Activated CD8-positive, alpha-beta memory T cell treated with anti-CD3 and anti-CD28 coated beads, Interleukin-2, amount 50 U/mL, for 1 hour (primary cell): ENCODE measurements around the gene TRIM47.

Experiments
- DNase-seq: peaks from one replicate; pipeline ENCODE4 v3.0.0-alpha.2; 2020; ENCODE audit errors: extremely low read depth

TRIM47 gene

DNA sequence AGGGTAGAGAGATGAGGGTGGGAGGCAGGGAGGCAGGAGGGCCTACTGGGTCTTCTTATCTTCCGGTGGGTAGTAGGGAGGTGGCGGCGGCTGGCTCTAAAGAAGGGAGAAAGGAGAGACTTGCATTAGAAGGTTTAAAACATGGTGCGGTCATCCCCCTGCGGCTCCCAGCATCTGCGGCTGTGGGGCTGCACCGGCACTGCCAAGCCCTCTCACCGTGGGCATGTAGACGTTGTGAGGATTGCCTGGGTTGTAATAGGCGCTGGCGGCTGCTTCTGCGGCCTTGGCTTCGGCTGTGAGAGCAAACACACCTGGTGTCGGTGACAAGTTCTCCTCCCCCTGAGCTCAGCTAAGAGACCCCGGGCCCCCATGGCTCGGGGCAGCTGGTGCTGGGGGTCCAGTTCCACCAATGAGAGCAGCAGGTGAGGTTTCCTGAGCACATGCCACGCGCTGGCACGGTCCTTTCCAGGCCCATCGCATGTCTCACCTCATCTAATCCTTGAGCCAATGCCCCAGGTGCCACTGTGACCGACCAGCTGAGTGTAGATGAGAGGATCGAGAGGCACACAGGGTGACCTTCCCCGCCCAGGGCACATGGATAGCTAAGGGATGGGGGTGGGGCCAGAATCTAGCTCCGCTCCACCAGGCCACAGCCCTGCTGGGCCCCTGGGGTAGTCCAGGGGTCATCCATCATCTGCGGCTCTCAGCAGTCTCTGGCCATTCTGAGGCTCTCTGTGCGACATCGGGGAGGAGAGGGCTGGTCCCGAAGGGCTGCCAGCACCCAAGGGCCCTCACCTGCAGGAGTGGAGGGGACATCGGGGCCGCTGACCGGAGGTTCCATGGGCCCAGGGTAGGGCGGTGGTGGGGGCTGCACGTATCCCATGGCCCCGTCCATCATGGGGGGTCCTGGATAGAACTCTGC lies 31.4 kb downstream of the TRIM47 start:
- no peak for DNase-seq

DNA sequence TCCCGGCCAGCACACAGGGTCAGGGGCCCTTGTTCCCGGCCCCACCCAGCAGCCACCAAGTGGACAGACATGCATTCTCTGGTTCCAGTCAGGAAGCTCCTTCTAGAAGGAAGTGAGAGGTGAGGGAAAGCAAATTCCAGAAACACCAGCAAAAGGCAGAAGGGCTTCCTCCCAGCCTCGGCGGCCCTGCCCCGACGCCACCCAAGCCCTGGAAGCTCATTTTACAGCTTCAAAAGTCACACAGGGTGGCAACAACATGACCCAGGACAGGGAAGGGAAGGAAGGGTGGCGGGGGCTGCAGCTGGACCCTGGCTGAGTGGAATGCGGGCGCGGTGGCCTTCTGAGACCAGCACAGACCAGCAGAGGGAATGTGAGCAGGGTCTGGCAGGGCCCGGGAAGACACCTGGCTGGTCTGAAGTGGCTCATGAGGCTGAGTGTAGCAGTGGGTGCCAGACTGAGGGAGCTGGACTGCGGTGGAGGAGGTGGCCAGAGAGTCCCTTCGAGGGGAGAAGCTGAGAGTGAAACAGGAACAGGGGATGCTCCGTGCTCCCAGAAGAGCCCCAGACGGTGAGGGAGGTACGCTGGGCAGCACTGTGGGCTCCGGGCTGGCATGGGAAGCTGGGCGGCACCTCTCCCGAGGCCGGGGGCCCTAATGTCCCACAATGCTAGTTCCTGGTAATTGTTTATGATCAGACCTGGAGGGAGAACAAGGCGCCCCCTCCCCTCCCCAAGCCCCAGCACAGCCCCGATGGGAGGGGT lies 32.3 kb downstream of the TRIM47 start:
- no peak for DNase-seq

DNA sequence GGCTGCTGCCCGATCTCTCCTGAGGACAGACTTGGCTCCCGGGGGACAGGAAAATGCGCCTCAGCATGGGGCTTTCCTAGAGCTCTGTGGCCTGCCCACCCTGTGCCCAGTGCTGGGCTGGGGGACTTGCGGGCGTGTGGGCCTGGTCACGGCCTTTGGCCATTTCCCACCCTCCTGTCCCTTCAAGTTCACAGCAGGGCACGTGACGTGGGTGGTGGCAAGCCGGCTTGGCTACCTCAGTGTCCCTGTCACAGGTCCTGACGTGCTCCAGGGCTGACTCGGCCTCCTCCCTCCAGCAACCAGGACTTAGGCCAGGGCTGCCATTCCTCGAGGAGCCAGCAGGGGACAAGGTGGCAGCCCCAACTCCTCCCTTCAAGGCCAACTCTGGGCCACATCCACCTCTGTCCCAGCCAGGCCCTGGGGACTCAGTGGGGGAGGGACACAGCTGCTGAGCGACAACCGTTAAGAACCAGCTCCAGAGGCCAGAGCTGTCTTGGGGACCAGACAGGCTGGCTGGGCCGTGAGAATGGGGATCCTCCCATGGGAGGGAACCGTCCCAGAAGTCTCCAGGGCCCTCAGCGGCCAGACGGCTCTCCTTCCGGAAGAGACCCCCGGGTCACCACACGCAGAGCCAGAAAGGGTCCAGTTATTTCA lies 33.2 kb downstream of the TRIM47 start:
- DNase-seq, result no peak

DNA sequence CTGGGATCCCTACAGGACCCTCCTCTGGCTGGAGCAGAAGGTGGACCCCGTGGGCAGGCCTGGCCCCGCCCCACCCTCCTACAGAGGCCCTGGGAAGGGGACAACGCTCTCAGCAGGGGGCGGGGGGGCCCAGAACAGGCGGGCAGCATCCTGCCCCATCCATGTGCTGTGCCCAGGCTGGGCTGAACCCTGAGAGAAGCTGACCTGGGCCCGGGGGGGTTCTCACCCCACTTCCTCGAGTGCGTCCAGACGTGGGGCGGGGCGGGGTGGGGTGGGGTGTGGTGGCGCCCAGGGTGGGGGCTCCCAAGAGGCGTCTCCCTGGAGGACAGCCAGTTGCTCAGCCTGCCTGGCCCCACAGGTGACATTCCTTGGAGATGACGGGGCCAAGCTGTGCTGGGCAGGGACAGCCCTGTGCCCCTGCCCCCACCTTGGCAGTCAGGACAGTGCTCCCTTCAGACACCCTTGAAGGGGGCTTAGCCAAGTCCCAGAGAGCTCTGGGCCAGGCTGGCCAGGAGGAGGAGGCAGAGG lies 33.8 kb downstream of the TRIM47 start:
- DNase-seq, result no peak

DNA sequence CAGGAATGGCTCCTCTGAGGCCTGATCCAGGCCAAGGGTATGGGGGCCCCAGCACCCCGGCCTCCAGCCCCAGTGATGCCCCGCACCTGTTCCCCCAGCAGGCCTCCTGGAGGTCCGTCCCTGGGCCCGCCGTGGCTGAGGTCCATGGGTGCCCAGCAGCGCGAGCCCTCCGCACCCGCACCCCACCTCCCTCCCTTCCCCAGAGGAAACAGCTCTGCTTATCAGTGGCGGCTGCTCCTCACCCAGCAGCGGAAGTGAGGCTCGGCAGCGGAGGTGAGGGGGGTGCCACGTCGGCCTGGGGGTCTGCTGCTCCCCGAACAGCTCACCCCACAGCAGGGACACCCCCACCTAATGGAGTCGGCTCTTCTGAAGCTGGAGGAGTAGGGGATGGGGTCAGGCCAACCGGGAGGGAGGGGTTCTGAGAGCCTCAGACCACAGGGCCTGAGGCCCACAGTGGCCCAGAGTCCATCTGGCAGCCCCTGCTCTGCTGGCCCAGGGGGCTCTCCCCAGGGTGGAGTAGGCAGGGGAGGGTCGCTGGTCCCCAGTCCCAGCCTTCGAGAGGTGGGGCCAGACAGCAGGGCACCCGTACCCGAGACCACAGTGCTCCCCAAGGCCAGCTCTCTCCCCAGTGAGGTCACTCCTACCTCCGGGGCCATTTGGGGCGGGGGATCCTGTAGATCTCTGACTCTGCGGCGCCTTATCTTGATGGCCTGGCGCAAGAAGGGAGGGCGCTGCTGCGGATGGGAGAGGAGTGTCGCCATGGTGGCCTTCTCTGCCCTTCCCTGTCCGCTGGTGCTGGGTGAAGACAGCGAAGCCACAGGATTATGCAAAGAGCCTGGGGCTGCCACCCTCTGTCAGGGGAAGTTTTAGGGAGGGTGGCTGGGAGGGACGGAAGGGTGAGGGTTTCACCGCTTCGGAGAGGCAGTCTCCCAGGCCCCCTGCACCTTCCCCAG lies 34.5 kb downstream of the TRIM47 start, which contains the start of gene UNC13D:
UNC13D (minus strand) TSS at position 828 of the 953 bp plus-strand sequence; CDS start at position 761, 67 bp downstream.
- no peak for DNase-seq

DNA sequence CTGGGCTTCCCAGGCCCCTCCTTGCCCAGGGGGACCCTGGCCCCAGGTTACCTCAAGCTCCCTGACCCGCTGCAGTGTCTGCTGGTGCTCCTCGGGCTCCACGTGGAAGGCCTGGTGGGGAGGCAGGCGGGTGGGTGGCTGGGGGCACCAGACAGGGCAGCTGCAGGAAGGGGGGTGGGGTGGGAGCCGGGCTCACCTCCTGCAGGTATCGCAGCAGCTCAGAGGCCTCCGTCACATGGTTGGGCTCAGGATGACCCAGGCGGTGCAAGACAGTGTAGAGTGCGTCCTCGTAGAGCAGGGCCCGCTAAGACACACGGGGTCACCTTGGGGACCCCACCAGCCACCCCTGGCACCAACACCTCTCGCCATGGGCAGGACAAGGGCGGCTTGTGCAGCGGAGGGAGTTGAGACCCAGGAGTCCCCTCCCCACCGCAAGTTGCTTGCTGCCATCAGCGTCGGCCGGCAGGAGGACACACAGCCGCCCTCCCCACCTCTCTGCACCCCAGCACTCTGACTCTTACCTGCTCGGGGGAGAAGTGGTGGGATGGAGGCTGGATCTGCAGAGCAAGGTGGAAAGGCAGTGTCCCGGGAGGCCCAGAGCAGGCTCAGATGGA lies 35.3 kb downstream of the TRIM47 start:
- DNase-seq, result no peak

DNA sequence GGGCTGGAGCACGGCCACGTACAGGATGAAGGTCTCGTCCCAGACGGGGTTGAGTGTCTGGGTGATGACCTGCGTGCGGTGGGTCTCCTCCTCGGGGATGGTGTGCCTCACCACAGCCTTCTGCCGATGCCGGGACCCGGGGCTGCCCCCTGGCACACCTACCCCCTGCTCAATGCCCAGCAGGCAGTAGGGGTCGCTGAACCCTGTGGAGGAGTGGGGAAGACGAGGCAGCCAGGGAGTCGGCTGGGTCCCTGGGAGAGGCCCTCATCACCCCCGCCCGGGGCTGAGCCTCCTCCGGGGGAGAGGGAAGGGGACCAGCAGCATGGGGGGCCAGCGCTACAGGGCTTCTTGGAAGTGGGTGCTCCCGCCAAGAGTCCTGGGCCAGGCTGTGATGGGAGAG lies 36.0 kb downstream of the TRIM47 start:
- no peak for DNase-seq

DNA sequence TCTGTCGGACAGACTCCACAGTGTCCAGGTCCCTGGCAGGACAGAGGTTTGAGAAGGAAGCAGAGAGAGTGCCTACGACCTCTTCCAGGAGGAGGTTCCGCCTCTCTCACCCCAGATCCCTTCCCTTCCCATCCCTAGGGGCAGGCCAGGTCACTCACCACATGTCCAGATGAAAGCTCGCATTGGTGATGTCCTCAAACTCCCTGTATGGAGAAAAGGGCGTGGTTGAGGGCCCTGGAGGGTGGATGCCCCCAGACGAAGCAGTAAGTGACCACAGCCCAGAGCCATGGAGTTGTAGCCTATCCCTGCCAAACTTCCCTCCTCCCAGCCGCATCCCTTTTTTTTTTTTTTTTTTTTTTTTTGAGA lies 37.6 kb downstream of the TRIM47 start:
- no peak for DNase-seq

DNA sequence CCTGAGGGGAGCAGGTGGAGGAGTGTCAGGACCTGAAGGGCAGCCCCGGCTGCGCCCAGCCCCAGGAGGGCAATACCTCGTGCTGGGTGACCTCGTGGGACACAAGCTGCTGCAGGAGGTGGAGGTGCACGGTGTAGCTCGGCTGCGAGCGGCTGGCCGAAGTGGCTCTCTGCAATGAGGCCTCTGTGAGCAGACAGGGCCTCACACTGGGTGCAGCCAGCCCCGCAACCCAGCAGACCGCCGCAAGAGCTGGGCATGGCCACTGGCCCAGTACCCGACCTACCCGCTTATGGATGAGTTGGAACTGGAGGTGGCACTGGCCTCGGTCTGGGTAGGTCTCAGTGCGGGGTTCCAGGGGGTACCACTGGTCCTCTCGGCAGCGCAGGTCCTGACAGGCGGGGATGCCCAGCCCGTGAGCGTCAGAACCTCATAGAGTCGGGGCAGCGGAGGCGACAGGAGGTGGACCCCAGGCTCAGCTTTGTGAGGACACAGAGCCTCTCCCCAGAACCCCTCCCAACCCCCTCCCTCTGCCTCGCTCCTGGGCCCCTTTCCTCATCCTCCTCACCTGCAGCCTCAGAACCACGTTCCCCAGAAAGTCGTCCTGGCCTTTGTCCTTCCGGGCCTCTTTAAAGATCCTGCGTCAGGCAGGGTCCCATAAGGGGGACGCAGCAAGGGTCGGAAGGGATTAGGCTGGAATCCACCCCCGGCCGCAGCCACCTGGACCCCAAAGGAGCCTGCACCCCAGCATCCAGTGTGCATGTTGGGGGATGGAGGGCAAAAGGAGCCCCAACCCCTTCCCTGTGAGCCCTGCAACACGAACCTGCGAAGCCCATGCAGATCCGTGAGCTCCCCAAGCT lies 38.2 kb downstream of the TRIM47 start:
- no peak for DNase-seq

DNA sequence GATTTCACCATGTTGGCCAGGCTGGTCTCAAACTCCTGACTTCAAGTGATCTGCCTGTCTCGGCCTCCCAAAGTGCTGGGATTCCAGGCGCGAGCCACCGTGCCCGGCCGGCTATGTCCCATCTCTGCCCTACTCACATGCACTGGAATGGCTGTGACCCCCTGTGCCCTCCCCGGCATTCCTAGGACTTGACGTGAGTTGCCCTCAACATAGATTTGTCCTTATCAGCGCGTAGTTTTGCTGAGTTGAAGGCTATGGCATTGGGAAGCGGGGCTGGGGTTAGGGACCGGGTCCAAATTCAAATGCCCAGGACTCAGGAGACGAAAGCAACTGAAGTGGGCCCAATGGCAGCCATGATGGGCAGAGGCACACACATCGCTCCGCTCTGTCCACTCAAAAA lies 40.0 kb downstream of the TRIM47 start:
- DNase-seq, result no peak

DNA sequence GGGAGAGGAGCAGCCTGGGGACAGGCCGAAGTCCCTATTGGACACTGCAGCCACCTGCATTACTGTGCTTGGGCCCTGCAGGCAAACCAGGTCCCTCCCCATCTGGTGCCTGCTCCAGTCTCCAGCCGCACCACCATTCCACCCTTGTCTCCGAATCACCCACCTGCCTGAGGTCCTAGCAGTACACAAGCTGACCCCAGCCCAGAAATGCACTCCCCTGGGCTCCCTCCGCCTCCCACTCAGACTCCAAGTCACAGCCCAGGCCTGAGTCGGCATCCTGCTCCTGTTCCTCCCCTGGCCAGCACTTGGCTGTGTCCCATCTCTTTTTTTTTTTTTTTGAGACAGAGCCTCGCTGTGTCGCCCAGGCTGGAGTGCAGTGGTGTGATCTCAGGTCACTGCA lies 40.5 kb downstream of the TRIM47 start:
- no peak for DNase-seq

DNA sequence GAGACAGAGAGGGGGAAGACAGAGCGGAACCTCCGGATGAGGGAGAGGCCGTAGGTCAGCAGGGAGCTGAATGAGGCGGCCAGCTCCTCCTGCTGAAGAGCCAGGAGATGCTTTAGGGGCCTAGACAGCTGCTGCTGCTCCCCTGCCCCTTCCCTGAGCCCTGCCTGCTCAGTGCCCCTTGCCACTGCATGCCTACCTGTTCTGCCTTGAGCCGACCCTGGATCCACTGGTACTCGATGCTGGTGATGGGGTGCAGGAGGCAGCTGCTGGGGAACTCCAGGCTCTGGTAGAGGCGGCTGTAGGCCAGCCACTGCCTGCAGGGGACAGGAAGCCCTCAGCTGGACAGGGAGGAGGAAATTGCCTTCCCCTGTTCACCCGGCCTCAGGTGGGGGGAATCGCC lies 41.8 kb downstream of the TRIM47 start:
- DNase-seq, result no peak

DNA sequence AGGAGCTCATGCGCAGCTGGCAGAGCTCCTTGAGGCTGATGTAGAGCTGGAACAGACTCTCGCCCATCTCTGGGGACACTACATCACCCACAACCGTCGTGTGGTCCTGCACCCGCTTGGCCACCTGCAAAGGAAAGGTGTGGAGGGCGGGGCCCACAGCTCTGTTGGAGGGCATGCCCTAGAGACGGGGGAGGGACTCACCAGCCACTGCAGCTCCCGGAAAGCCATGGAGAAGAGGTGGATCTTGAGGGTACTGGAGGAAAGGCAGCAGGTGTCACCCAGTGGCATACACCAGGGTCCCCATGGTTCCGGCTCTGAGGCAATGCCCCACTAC lies 42.8 kb downstream of the TRIM47 start:
- no peak for DNase-seq

DNA sequence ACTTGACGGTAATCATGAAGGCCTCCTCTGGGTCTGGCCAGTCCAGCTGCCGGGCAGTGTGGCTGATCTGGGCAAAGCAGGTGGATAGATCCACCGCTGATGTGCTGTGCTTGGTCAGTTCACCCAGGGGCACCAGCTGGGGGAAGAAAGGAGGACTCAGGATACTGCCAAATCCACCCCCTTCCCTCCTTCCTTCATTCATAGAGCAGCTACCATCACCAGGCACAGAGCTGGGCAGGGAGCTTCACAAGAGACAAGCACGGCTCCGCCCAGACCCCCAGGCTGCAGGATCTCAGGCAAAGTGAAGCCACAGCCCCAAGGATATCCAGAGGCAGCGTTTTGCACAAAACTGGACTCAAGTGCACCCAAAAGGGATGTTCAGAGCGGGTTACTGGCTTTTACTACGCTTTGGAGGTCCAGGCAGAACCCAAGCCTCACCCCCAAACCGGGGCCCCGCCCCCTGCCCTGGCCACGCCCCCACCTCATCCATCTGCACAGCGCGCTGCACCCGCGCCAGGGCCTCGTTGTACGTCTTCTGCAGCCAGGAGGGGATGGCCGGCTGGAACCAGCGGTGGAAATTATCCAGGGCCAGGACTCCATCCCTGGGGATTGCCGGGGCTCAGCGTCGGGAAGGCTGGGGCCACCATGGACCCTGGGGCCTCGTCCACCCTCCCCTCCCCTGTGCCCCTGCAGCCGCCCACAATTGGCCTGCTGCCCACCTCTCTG lies 43.3 kb downstream of the TRIM47 start:
- no peak for DNase-seq

DNA sequence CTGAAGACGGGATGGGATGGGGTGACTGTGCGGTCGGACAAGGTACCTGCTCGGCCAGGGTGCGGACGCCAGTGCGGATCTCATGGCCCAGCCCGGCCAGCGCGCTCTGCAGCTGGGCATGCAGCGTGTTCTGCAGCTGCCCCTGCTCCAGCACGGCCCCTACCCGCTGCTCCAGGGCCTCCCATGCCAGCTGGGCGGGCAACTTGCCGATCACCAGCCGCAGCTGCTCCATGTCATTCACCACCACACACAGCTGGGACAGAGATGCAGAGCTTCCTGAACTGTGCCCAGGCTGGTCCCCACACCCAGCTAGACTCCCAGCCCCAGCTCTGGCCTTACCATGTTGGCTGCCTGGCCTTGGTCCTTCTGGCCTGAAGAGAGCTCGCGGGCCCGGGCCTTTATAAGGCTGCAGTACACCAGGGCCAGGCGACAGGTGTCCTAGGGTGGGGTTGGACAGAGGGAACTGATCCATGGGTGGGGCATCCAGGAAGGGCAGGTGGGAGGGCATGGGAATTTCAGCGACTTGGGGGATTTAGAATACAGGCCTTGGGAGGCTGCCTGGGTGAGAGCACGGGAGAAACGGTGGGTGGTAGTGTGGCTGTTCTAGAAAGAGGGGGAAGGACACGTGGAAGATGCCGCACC lies 44.0 kb downstream of the TRIM47 start:
- no peak for DNase-seq

DNA sequence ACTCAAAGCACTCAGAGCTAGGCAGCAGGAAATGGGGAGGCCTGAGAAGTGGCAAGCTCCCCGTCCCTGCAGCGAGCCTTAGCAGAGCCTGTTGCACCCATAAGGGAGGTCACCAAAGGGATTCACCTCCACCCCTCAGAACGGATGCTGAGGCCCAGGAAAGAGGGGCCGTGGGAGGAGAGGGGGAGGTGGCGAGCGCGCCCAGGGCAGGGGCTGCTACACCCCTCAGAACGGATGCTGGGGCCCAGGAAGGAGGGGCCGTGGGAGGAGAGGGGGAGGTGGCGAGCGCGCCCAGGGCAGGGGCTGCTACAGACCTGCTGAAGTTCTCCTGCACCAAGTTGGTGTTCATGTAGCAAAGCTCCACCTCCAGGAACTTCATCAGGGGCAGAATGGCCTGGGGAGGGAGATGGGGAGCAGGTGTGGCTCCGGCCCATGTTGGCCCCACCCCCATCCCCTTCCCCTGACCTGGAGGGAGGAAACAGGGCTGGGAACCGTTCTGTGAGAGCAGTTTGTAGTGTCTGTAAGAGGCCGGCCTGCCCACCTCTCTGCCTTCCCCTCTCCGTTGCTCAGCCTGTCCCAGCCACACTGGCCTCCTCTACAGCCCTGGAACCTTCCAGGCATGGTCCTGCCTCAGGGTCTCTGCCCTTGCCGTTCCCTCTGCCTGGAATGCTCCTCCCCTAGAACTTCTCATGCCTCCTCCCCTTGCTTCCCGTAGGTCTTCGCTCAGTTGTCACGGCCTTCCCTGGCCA lies 45.6 kb downstream of the TRIM47 start:
- no peak for DNase-seq

DNA sequence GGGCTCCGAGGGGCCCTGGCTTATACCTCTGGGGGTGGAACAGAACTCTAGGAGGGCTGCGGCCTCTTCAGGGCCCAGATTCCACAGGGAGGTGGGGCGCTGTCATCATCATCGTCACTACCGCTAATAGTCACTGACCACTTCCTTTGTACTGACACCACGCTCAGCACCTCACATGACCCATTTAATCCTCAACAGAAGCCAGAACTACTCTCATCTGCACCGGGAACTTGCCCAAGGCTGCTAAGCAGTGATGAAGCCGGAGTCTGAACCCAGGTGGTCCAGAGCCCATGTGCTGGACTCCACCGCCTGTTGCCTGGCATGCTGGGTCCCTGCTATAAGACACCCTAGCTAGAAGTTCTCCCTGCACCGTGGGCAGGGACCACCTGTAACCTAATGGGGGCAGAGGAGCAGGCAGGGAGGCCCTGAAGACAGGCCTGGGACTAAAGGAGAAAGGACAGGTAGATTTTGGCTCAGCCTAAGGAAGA lies 46.2 kb downstream of the TRIM47 start:
- DNase-seq, result no peak
